Loucy (cell line): ENCODE results near the gene CCDC141.

Experiments used
- CTCF ChIP-seq: fragments of 200-600 bp; sonication (generic); conservative IDR thresholded peaks from 2 replicates; pipeline ENCODE4 v1.5.1; 2014; ENCODE audit warnings: mild to moderate bottlenecking, antibody characterized with exemption, low read length
- EZH2phosphoT487 ChIP-seq: fragments of 200-600 bp; IDR thresholded peaks from 2 replicates; pipeline ENCODE4 v1.6.1; 2018; ENCODE audit warnings: antibody characterized with exemption, mild to moderate bottlenecking, moderate library complexity, borderline replicate concordance

GRCh38 chr2:178800510-178800909 lies 249.4 kb downstream of the CCDC141 start:
- TF ChIP-seq CTCF (no peak), EZH2phosphoT487 (no peak)
